ENCODE results near the gene HINT3. TPM values are rescaled to one million over a fixed set of nuclear protein-coding genes. Genes with fewer than 3 reads are reported as not detected.
"Not testable (repeated sequence)": the region's sequence is repeated elsewhere in the genome, so short reads cannot be mapped to it uniquely, and the experiment has no call there.

The HINT3 gene
- total RNA-seq (2014; rRNA removed; shearing (Covaris generic)) = 43.7 and 45.4 TPM in 2 replicates
- polyA plus RNA-seq (2014; cell fraction: nucleus; rRNA removed) = 18.1 and 36.3 TPM in 2 replicates

- DNase-seq (ENCODE audit: extremely low read depth, low read depth) = peak; percentile 93
These were observed at the start of gene HINT3 for GRCh38 chr6:125956506-125957390. Gene HINT3, plus strand, starts transcription at chr6:125956770. Its CDS starts 208 bp downstream, at chr6:125956978.

DNA sequence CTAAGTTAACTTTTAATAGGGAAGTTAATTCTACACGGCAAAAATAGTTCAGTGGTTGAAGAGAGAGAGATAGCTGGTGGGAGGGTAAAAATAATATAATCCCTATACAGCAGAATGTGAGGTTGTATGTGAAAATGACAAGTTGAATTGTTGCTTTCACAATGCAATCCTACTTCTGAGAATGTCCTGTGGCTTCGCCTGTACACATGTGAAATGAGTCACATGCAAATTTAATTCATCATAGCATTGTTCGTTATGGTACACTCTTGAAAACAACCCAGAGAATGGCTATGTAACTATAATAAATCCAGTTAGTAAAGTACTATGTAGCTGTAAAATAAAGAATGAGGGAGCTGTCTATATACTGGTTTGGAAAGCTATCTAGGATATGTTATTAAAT is 46.0 kb upstream of the HINT3 start:
- no peak for DNase-seq (ENCODE audit: extremely low read depth, low read depth)

GRCh38 chr6:125911051-125911451 is 45.5 kb upstream of the HINT3 start:
- not testable (repeated sequence) for DNase-seq (ENCODE audit: extremely low read depth, low read depth)

DNA sequence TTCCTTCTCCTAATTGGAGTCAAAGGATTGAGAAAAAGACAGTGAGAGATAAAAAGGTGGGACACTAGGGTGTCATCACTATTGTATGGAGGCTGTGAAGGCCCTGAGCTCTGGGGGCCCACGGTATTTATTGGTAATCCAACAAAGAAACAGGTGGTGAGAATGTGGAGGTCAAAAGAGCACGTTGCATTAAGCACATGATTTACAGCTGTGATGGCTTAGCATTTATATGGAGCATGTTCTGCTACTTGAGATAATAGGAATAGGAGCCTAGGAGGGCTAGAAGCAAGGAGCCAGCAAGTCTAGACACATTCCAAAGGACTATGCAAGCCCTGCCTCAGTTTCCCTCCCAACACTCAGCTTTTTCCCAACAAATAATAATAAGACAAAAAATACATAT is 44.1 kb upstream of the HINT3 start:
- DNase-seq (ENCODE audit: extremely low read depth, low read depth) = not testable (repeated sequence)

DNA sequence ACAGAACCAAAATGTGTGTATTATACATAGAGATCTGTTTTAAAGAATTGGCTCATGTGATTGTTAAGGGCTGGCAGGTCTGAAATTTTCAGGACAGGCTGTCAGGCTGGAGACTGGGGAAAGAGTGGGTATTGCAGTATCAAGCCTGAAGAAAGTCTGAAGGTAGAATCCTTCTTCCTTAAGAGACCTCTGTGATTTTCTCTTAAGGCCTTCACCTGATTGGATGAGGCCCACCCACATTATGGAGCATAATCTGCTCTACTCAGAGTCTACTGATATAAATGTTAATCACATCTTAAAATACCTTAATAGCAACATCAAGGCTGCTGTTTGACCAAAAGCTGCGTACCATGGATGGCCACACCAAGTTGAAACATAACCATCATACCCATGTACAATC is 43.4 kb upstream of the HINT3 start:
- no peak for DNase-seq (ENCODE audit: extremely low read depth, low read depth)

GRCh38 chr6:125913864-125914351 is 42.7 kb upstream of the HINT3 start:
- DNase-seq (ENCODE audit: extremely low read depth, low read depth) = peak; percentile 91

DNA sequence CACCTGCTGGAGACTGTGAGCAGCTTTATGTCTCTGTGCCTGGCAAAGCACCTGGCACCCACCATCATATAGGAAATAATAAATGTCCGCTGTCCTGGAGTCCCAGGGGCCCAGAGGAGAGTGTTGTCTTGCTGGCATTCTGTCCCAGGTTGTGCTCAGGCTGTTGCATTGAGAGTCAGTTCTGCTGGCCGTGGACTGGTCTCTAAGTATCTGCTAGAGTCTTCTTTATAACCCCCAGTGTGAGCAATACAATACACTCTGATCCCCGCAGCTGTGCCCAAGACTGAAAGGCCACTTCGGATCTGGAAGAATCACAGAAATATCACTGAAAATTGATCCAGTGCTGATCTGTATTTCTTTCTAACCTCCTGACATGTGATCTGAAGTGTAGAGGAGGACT is 38.3 kb upstream of the HINT3 start:
- DNase-seq (ENCODE audit: extremely low read depth, low read depth) = no peak

GRCh38 chr6:125918681-125919566 is 37.6 kb upstream of the HINT3 start:
- DNase-seq (ENCODE audit: extremely low read depth, low read depth) = peak; percentile 86

- DNase-seq (ENCODE audit: extremely low read depth, low read depth) = no peak
These were observed 37.0 kb upstream of the HINT3 start for GRCh38 chr6:125919618-125920017.

GRCh38 chr6:125922322-125922860 is 34.2 kb upstream of the HINT3 start:
- peak; percentile 67 for DNase-seq (ENCODE audit: extremely low read depth, low read depth)

DNA sequence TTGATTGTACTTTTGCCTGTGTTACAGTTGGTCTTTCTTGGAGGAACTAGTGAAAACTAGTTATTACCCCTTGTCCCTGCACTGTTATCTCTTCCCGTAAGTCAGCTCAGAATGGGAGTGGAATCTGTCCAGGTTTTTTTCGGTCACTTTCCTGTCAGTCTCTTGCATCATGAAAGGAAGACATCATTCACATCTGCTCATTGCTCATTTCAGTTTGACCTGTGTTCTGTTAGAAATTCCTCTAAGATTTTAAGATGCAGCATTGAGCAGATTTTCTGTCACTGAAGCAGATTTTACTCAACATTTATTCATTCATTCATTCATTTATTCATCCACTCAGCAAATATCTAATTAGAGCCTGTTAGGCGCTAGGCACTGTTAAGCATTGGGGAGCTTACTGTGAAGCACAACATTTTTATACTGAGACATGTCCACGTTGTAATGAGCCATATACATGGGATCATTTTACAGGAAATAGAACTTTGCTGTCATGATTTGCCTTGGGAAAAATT is 33.1 kb upstream of the HINT3 start:
- DNase-seq (ENCODE audit: extremely low read depth, low read depth) = peak; percentile 73

DNA sequence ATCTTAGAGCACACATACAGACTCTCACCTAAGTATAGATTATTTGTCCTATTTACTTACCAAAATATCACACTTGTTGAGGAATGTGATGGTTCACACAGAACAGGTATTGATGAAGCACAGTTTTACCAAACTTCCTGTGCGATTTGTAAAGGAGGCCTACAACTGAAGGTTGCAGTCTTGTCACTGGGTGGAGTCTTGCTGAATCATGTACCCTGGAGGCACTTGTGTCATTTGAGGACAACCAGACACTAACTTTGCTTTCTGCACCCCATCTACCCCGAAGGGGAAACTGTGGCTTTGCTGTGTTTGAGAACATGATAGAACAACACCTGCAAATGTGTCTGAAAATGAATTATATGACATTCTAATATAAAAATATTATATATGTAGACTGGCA is 32.4 kb upstream of the HINT3 start:
- DNase-seq (ENCODE audit: extremely low read depth, low read depth) = peak; percentile 72

- no peak for DNase-seq (ENCODE audit: extremely low read depth, low read depth)
These were observed 31.7 kb upstream of the HINT3 start for GRCh38 chr6:125924697-125925358.

- no peak for DNase-seq (ENCODE audit: extremely low read depth, low read depth)
These were observed 29.9 kb upstream of the HINT3 start for GRCh38 chr6:125926711-125927110.

DNA sequence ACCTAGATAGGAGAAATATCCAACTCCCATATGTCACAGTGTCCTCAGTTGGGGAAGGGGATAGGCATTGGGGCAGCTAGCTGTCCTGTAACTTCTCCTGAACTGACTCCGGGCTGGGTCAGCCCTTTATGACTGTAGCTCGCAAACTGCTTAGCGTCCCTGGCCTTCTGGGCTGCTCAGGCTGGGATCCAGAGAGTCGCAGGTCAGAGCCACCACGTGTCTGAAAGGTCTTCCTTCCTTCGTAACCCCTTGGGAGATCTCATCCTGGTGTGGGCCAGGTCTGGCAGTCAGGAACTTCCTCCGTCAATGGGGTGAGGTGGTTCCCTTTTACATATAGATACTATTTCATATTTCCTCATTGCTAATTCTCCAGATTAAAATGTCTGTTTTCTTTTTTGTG is 28.8 kb upstream of the HINT3 start:
- no peak for DNase-seq (ENCODE audit: extremely low read depth, low read depth)

DNA sequence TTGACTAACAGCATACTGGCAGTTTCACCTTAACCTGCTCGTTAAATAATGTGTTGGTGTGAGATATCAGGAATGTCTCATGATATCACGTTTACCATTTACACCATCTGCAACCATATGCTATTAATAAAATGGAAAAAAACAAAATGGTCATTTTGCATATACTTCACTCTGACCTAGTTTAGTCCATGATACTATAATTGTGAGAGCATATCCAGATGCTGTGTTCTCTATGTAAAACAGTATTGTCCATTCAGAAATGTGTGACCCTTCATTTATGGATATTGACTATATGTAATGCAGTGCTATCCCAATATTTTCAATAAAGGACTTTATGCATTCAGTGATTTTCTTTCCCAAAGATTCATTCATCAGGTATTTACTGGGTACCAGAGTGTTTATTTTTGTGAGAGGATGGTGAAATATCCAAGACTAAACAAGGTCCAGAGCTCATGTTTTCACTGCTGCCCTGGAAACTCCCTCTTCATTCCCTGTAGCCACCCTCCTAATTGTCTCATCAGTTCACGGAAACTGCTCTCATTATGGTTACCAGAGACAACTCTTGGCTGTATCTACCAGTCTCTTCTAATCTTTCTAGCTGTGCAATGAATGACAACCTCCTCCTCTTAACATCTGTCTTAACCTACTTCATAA is 25.7 kb upstream of the HINT3 start:
- DNase-seq (ENCODE audit: extremely low read depth, low read depth) = no peak

DNA sequence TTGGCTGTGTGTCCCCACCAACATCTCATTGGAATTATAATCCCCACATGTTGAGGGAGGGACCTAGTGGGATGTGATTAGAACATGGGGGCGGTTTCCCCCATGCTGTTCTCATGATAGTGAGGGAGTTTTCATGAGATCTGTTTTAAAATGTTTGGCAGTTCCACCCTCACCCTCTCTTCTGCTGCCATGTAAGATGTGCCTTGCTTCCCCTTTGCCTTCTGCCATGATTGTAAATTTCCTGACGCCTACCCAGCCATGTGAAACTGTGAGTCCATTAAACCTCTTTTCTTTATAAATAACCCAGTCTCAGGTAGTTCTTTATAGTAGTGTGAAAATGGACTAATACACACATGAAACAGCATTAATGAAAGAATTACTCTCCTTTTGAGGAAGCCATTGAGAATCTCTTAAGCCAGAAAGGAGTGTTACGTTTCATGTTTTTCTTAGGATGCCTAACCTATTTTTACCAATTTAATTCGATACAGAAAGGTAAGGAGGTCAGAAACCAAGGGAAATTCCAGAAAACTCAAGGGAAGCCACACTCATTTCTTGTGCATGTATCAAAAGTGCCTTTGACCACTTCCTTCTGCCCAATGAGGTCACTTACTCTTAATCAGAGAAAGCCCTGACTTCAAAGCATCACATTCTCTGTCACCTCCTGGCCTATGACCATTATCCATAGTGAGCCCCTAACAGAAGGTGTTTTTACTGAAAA is 24.7 kb upstream of the HINT3 start:
- no peak for DNase-seq (ENCODE audit: extremely low read depth, low read depth)

- no peak for DNase-seq (ENCODE audit: extremely low read depth, low read depth)
These were observed 24.1 kb upstream of the HINT3 start for GRCh38 chr6:125932451-125932795.

DNA sequence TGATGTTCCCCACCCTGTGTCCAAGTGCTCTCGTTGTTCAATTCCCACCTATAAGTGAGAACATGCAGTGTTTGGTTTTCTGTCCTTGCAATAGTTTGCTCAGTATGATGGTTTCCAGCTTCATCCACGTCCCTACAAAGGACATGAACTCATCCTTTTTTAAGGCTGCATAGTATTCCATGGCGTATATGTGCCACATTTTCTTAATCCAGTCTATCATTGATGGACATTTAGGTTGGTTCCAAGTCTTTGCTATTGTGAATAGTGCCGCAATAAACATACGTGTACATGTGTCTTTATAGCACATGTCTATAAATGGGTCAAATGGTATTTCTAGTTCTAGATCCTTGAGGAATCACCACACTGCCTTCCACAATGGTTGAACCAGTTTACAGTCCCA is 21.1 kb upstream of the HINT3 start:
- DNase-seq (ENCODE audit: extremely low read depth, low read depth) = not testable (repeated sequence)

All from NCI-H460 (cell line).